ENCODE measurements around the gene TAF3. TPM values are rescaled to one million over a fixed set of nuclear protein-coding genes. Genes with fewer than 3 reads are reported as not detected.

TAF3 gene
- total RNA-seq, 1 donor from 2014 or later = 8.5 TPM

DNA sequence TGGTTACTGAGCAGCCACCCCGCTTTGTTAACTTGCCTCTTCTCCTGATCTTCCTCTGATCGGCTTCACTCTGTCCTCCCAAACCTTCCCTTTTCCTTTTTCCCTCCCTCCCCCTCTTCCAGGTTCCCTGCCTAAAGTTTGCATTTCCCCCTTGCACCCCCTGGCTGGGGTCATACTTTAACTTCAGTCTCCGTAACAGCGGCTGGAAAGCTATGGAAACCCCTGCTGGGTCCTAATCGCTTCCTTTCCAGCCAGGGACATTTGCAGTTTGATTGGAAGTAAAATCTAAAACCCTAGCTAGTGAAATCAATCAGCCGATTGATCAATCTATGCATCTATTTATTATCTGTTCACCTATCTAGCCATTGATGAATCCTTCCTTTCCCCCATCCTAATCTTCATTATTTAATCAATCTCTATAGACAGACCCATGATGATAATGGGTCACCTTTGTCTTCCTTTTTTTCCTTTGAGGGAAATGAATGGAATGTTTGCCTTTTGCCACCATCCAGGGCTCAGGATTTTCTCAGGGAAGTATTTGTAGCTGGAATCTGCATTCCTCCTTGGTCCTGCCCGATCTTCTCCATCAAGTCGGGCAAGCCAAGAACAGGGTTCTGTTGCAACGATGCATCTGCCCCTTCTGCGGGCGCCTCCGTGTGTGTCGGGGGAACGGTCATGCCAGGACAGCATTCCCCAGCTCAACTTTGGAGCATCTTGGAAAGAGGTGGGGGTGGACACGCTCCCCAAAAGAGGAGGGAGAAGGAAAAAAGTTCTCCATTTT lies 245.0 kb downstream of the TAF3 start:
- Mint-ChIP-seq H3K36me3 (peaks cover 39% of the 10 kb centered on the region), H3K9me3 (no peaks in the 10 kb centered on the region), H3K4me1 (peaks cover 74% of the 10 kb centered on the region), H3K27me3 (ENCODE audit: low read depth) (no peaks in the 10 kb centered on the region), H3K4me3 (peak overlapping the region; percentile 42), H3K27ac (peak overlapping the region; percentile 86)
- DNase-seq (ENCODE audit: low spot score in 2 of 2, unreplicated experiment in 2 of 2) = no peak
- TF ChIP-seq, protein P1, sequence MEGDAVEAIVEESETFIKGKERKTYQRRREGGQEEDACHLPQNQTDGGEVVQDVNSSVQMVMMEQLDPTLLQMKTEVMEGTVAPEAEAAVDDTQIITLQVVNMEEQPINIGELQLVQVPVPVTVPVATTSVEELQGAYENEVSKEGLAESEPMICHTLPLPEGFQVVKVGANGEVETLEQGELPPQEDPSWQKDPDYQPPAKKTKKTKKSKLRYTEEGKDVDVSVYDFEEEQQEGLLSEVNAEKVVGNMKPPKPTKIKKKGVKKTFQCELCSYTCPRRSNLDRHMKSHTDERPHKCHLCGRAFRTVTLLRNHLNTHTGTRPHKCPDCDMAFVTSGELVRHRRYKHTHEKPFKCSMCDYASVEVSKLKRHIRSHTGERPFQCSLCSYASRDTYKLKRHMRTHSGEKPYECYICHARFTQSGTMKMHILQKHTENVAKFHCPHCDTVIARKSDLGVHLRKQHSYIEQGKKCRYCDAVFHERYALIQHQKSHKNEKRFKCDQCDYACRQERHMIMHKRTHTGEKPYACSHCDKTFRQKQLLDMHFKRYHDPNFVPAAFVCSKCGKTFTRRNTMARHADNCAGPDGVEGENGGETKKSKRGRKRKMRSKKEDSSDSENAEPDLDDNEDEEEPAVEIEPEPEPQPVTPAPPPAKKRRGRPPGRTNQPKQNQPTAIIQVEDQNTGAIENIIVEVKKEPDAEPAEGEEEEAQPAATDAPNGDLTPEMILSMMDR (IDR thresholded peaks at IDR 0.05; ENCODE audit: unreplicated experiment) = no peak

DNA sequence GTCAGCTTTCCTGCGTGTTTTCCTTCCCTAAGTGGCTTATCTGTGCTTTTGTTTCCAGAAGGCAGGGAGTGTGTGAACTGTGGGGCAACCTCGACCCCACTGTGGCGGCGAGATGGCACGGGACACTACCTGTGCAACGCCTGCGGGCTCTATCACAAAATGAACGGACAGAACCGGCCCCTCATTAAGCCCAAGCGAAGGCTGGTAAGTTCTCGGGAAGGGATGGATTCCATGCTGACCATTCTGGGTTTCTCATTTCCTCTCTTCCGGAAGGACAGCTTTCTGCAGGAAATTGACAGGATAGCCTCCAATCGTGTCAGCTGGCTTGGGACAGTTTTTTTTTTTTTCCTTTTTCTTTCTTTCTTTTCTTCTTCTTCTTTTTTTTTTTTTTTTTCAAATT lies 245.6 kb downstream of the TAF3 start:
- H3K4me3 Mint-ChIP-seq = peak overlapping the region; percentile 11
- no peak for DNase-seq (ENCODE audit: low spot score in 2 of 2, unreplicated experiment in 2 of 2)
- TF ChIP-seq, protein P1 (IDR thresholded peaks at IDR 0.05; ENCODE audit: unreplicated experiment) = no peak
- peaks cover 39% of the 10 kb centered on the region for H3K36me3 Mint-ChIP-seq
- H3K9me3 Mint-ChIP-seq = no peaks in the 10 kb centered on the region
- no peaks in the 10 kb centered on the region for H3K27me3 Mint-ChIP-seq (ENCODE audit: low read depth)
- H3K27ac Mint-ChIP-seq = peak overlapping the region; percentile 63
- H3K4me1 Mint-ChIP-seq = peaks cover 68% of the 10 kb centered on the region

DNA sequence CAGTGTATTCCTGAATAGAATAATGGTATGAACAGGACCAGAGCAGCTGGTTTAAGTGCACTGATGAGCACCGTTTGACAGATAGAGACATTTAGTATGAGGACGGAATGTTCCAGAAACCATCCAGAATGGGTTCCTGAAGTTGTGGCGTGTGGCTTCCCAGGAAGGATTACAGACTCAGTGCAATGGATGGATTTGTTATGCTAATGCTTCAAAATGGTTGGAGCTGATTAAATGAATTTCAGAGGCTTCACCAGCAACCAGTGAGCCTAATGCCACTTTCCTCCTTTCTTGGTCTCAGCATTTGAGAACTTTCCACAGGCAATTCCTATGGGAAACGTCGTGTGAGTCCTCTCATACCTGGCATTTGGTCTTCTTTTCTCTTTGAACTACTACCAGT lies 246.1 kb downstream of the TAF3 start:
- Mint-ChIP-seq H3K27me3 (ENCODE audit: low read depth) (no peaks in the 10 kb centered on the region), H3K36me3 (peaks cover 43% of the 10 kb centered on the region)

DNA sequence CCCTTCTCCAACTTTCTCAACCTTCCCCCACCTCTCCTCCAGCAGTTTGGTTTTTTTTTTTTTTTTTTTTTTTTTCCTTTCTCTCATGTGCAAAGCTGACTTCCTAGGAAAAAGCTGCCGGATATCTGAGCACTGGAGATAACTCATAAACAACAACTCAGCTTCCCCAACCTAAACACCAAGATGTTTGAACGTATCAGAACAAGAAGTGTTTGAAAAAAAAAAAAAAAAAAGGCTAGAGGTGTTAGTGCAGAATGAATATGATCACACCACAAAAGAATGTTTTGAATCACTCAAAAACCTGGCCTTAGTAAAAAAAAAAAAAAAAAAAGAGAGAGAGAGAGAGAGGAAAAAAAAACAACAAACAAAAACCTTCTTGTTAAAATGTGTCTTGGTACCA lies 247.3 kb downstream of the TAF3 start:
- TF ChIP-seq, protein P1 (IDR thresholded peaks at IDR 0.05; ENCODE audit: unreplicated experiment) = no peak
- peaks cover 49% of the 10 kb centered on the region for H3K36me3 Mint-ChIP-seq
- no peak overlapping the region for H3K4me3 Mint-ChIP-seq
- no peaks in the 10 kb centered on the region for H3K9me3 Mint-ChIP-seq
- H3K27ac Mint-ChIP-seq = peak overlapping the region; percentile 43
- H3K27me3 Mint-ChIP-seq (ENCODE audit: low read depth) = no peaks in the 10 kb centered on the region
- DNase-seq (ENCODE audit: low spot score in 2 of 2, unreplicated experiment in 2 of 2) = no peak
- H3K4me1 Mint-ChIP-seq = peaks cover 56% of the 10 kb centered on the region

More for the DNA sequence above, 246.1 kb downstream of the TAF3 start:
- Mint-ChIP-seq H3K4me3 (peak overlapping the region; percentile 11), H3K4me1 (peaks cover 67% of the 10 kb centered on the region), H3K27ac (peak overlapping the region; percentile 37), H3K9me3 (no peaks in the 10 kb centered on the region)
- DNase-seq (ENCODE audit: low spot score in 2 of 2, unreplicated experiment in 2 of 2) = no peak
- TF ChIP-seq, protein P1 (IDR thresholded peaks at IDR 0.05; ENCODE audit: unreplicated experiment) = no peak

DNA sequence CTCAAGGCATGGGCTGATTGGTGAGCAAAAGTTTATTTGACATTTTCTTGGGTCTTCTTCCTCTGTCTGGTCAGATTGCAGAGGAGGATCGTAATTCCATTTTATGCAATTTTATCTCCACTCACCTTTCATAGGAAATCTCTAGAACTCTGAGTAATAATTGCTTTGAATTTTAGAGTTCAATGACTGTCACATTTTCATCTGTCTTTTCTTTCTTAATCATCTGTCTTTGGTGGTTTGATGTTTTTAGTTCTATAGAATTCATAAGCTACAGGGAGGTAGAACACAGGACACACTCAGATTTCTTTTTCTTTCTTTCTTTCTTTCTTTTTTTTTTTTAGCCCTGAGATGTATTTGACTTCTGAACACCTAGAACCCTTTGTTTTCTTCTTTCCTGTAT lies 247.8 kb downstream of the TAF3 start:
- Mint-ChIP-seq H3K27me3 (ENCODE audit: low read depth) (no peaks in the 10 kb centered on the region), H3K36me3 (peaks cover 54% of the 10 kb centered on the region), H3K4me1 (peaks cover 55% of the 10 kb centered on the region), H3K4me3 (no peak overlapping the region), H3K27ac (peak overlapping the region; percentile 14), H3K9me3 (no peaks in the 10 kb centered on the region)
- DNase-seq (ENCODE audit: low spot score in 2 of 2, unreplicated experiment in 2 of 2) = no peak
- TF ChIP-seq, protein P1 (IDR thresholded peaks at IDR 0.05; ENCODE audit: unreplicated experiment) = no peak

Other genes with a start within 250 kb of the TAF3 start
- 17.2 to 21.0 TPM (median 20.9 TPM) in 3 replicates for gene ITIH5, start 151.5 kb upstream of the TAF3 start, total RNA-seq
- not detected in 3 replicates for gene ITIH2, start 115.2 kb upstream of the TAF3 start, total RNA-seq
- 17.5 to 19.9 TPM (median 19.2 TPM) in 3 replicates for gene KIN, start 30.5 kb upstream of the TAF3 start, total RNA-seq
- 178 to 186 TPM (median 184 TPM) in 3 replicates for gene ATP5F1C, start 30.3 kb upstream of the TAF3 start, total RNA-seq
- 59.6 to 67.4 TPM (median 63.6 TPM) in 3 replicates for gene GATA3, start 236.2 kb downstream of the TAF3 start, total RNA-seq

Measured in mesothelial cell of epicardium (in vitro differentiated cells).